ENCODE results near the gene NR5A1. TPM values are rescaled to one million over a fixed set of nuclear protein-coding genes. Genes with fewer than 3 reads are reported as not detected.

NR5A1 gene
- total and polyA plus RNA-seq, 2 of the 13 experiments (the other 11 are each of a cell fraction or from before 2014, with no cell fraction given): 28.9 to 44.7 TPM

GRCh38 chr9:124552273-124552605, 45.0 kb upstream of the NR5A1 start (continued):
- no peak for TF ChIP-seq FUBP1 (CRISPR knock-in tag; IDR thresholded peaks at IDR 0.05; ENCODE audit: borderline replicate concordance)
- no peak for TF ChIP-seq CREB3 (CRISPR knock-in tag; IDR thresholded peaks at IDR 0.05)
- TF ChIP-seq ADNP (CRISPR knock-in tag; IDR thresholded peaks at IDR 0.05): no peak
- no peak for TF ChIP-seq ZNF441 (CRISPR knock-in tag; IDR thresholded peaks at IDR 0.05; ENCODE audit: borderline replicate concordance)
- no peak for TF ChIP-seq HOXA7 (CRISPR knock-in tag; IDR thresholded peaks at IDR 0.05)
- TF ChIP-seq MTF2 (CRISPR knock-in tag; IDR thresholded peaks at IDR 0.05; ENCODE audit: borderline replicate concordance): no peak
- TF ChIP-seq KDM1A (CRISPR knock-in tag; IDR thresholded peaks at IDR 0.05): no peak
- TF ChIP-seq ZFP1 (CRISPR knock-in tag; IDR thresholded peaks at IDR 0.05): no peak

- Histone ChIP-seq H2AFZ (ENCODE audit: low read length) (no peak overlapping the region), H3K4me3 (replicated peaks in 1 of 3; ENCODE audit: insufficient read depth in 1 of 3, low read depth in 2 of 3, low read length in 3 of 3) (no peak overlapping the region), H3K9me3 (ENCODE audit: low read length) (no peaks in the 10 kb centered on the region), H3K27me3 (ENCODE audit: control insufficient read depth in 1 of 2, insufficient read depth in 2 of 2, low read length in 2 of 2) (no peaks in the 10 kb centered on the region; a peak in 1 of 5 replicates), H4K20me1 (ENCODE audit: insufficient read depth, low read length) (no peaks in the 10 kb centered on the region), H3K4me2 (ENCODE audit: low read depth, low read length) (no peak overlapping the region), H3K9ac (ENCODE audit: insufficient read depth, low read depth, low read length) (no peak overlapping the region), H3K27ac (ENCODE audit: extremely low read length, insufficient read depth, low read length) (no peak overlapping the region), H3K36me3 (replicated peaks in 1 of 2; ENCODE audit: control insufficient read depth in 1 of 2, insufficient read depth in 2 of 2, low read length in 2 of 2) (peaks cover 14 to 30% of the 10 kb centered on the region in 2 experiments), H3K4me1 (ENCODE audit: insufficient read depth, low read length) (peaks cover 11% of the 10 kb centered on the region), H3K79me2 (ENCODE audit: insufficient read depth, low read length) (no peaks in the 10 kb centered on the region)
- BruUV-seq (replicated peaks): TSS peak; percentile 11
- ATAC-seq: peak; percentile 94
- in situ Hi-C loops (cut with HindIII; ENCODE audit: extremely low pct_ligation_motif_present, low pct_unique_long_range_greater_than_20kb) (loop anchor here (5.0 kb wide), 1 partner anchor 161 kb away; no protein-coding TSS in a partner anchor), intact Hi-C loops (cut with micrococcal nuclease; ENCODE audit: unreplicated experiment) (loop anchor here (1.0 to 5.0 kb wide), 4 partner anchors 41 to 206 kb away; no protein-coding TSS in a partner anchor)
- POLR2A ChIA-PET: interaction anchor here (0.7 to 1.9 kb wide), 4 partner anchors 16 to 104 kb away, joined by 3 to 8 read pairs (median 4); no protein-coding TSS in a partner anchor
- CTCF ChIA-PET (ENCODE audit: low intra/inter-chr PET ratio, low total read pairs): interaction anchor here (1.2 to 2.5 kb wide), 3 partner anchors 66 to 160 kb away, joined by 3 to 32 read pairs (median 16); no protein-coding TSS in a partner anchor
- FAIRE-seq: peak; percentile 80
- DNase-seq (ENCODE audit: low spot score): peak; percentile 53
- 42% methylated on average over 4 of the region's 4 CpGs for WGBS (ENCODE audit: low lambda C conversion rate)
- TF ChIP-seq HIC2 (CRISPR knock-in tag; IDR thresholded peaks at IDR 0.05; ENCODE audit: low read depth): no peak
- TF ChIP-seq RXRB (CRISPR knock-in tag; IDR thresholded peaks at IDR 0.05; ENCODE audit: borderline replicate concordance): peak; percentile 32; the same call in 1 of the 2 replicates
- no peak for TF ChIP-seq ZNF343 (CRISPR knock-in tag; IDR thresholded peaks at IDR 0.05)
- TF ChIP-seq POLR2G (IDR thresholded peaks at IDR 0.05; ENCODE audit: low read depth, low read length): no peak
- no peak for TF ChIP-seq FUBP1 (CRISPR knock-in tag; IDR thresholded peaks at IDR 0.05; ENCODE audit: borderline replicate concordance)
Measured at GRCh38 chr9:124551472-124552272, 44.5 kb upstream of the NR5A1 start.
